ENCODE measurements around the gene AKR1C4.
"Not testable (repeated sequence)": the region's sequence is repeated elsewhere in the genome, so short reads cannot be mapped to it uniquely, and the experiment has no call there.

AKR1C4 gene

GRCh38 chr10:5206799-5207198 is 10.2 kb downstream of the AKR1C4 start:
- no peak for DNase-seq (ENCODE audit: low read depth in 2 of 2)

GRCh38 chr10:5209776-5210175 is 13.1 kb downstream of the AKR1C4 start:
- DNase-seq (ENCODE audit: low read depth in 2 of 2): not testable (repeated sequence)

- DNase-seq (ENCODE audit: low read depth in 2 of 2): not testable (repeated sequence)
Observed at GRCh38 chr10:5210261-5210660, 13.6 kb downstream of the AKR1C4 start.

GRCh38 chr10:5211696-5212536 is 15.3 kb downstream of the AKR1C4 start:
- DNase-seq (ENCODE audit: low read depth in 2 of 2): no peak

- DNase-seq (ENCODE audit: low read depth in 2 of 2): no peak
Observed at GRCh38 chr10:5216801-5217200, 20.2 kb downstream of the AKR1C4 start.

GRCh38 chr10:5219262-5219661 is 22.6 kb downstream of the AKR1C4 start:
- no peak for DNase-seq (ENCODE audit: low read depth in 2 of 2)

- not testable (repeated sequence) for DNase-seq (ENCODE audit: low read depth in 2 of 2)
Observed at GRCh38 chr10:5222942-5223341, 26.3 kb downstream of the AKR1C4 start.

GRCh38 chr10:5229019-5229418 is 32.4 kb downstream of the AKR1C4 start:
- DNase-seq (ENCODE audit: low read depth in 2 of 2): no peak

GRCh38 chr10:5233324-5233723 is 36.7 kb downstream of the AKR1C4 start:
- DNase-seq (ENCODE audit: low read depth in 2 of 2): no peak

GRCh38 chr10:5234106-5234860 is 37.6 kb downstream of the AKR1C4 start:
- no peak for DNase-seq (ENCODE audit: low read depth in 2 of 2)

GRCh38 chr10:5237541-5237940 is 40.9 kb downstream of the AKR1C4 start:
- DNase-seq (ENCODE audit: low read depth in 2 of 2): not testable (repeated sequence)

GRCh38 chr10:5242585-5242984 is 45.9 kb downstream of the AKR1C4 start:
- DNase-seq (ENCODE audit: low read depth in 2 of 2): no peak

- DNase-seq (ENCODE audit: low read depth in 2 of 2): no peak
Observed at GRCh38 chr10:5243521-5243987, 46.9 kb downstream of the AKR1C4 start.

GRCh38 chr10:5252177-5253037 is 55.8 kb downstream of the AKR1C4 start:
- DNase-seq (ENCODE audit: low read depth in 2 of 2): no peak

GRCh38 chr10:5254488-5254887 is 57.9 kb downstream of the AKR1C4 start:
- DNase-seq (ENCODE audit: low read depth in 2 of 2): no peak

- DNase-seq (ENCODE audit: low read depth in 2 of 2): not testable (repeated sequence)
Observed at GRCh38 chr10:5257768-5258167, 61.1 kb downstream of the AKR1C4 start.

GRCh38 chr10:5259132-5259951 is 62.7 kb downstream of the AKR1C4 start:
- DNase-seq (ENCODE audit: low read depth in 2 of 2): no peak

GRCh38 chr10:5259952-5260578 is 63.4 kb downstream of the AKR1C4 start:
- DNase-seq (ENCODE audit: low read depth in 2 of 2): no peak

GRCh38 chr10:5260828-5261227 is 64.2 kb downstream of the AKR1C4 start:
- DNase-seq (ENCODE audit: low read depth in 2 of 2): no peak

- DNase-seq (ENCODE audit: low read depth in 2 of 2): no peak
Observed at GRCh38 chr10:5265139-5265538, 68.5 kb downstream of the AKR1C4 start.

GRCh38 chr10:5266351-5266750 is 69.7 kb downstream of the AKR1C4 start:
- DNase-seq (ENCODE audit: low read depth in 2 of 2): no peak
